Endothelial cell of umbilical vein (primary cell): Measurements from ENCODE around the gene C3orf20.

ENCODE experiments used
- EZH2 ChIP-seq: IDR thresholded peaks from 2 replicates; pipeline ENCODE4 v1.6.1; 2012; ENCODE audit warnings: borderline replicate concordance, low read depth, mild to moderate bottlenecking, moderate library complexity, low read length, inconsistent platforms; ENCODE audit not compliant: severe bottlenecking
- JUN ChIP-seq: IDR thresholded peaks from 2 replicates; pipeline ENCODE4 v1.6.1; 2011; ENCODE audit warnings: borderline replicate concordance, low read depth; ENCODE audit not compliant: insufficient read length, insufficient read depth
- TF ChIP-seq, protein P1 (sequence below), 2 donors: IDR thresholded peaks; 1 replicate in 1 of 2; 2 replicates in 1 of 2; pipeline ENCODE4 v1.5.1; 2011; ENCODE audit warnings: low read length in 2 of 2, mild to moderate bottlenecking in 2 of 2, moderate library complexity in 2 of 2, control low read depth in 1 of 2, inconsistent platforms in 1 of 2, low read depth in 1 of 2; ENCODE audit not compliant: insufficient read depth in 1 of 2; ENCODE audit errors: extremely low read depth in 1 of 2
- TF ChIP-seq, protein P2 (sequence below): IDR thresholded peaks from 2 replicates; pipeline ENCODE4 v1.6.1; 2011; ENCODE audit not compliant: insufficient read depth, insufficient read length

DNA sequence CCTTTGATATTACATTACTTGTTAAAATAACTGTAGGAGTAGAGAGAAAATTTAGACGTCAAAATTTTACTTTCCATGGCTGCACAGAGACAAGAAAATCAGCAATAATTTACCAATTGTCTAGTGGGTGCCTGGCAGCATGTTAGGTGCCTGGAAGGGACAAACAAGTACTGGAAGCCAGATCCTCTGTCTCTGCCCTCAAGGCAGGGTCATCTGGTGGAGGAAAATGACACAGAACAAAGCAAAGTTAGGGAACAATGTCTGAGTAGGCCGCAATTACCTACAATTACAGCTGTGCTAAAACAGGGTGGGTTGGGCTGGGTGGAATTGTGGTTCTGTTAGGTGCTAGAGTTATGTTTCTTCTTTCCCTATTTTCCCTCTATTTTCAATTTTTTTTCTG, 16.0 kb upstream of the C3orf20 start:
- no peak for TF ChIP-seq EZH2
- TF ChIP-seq, protein P1, sequence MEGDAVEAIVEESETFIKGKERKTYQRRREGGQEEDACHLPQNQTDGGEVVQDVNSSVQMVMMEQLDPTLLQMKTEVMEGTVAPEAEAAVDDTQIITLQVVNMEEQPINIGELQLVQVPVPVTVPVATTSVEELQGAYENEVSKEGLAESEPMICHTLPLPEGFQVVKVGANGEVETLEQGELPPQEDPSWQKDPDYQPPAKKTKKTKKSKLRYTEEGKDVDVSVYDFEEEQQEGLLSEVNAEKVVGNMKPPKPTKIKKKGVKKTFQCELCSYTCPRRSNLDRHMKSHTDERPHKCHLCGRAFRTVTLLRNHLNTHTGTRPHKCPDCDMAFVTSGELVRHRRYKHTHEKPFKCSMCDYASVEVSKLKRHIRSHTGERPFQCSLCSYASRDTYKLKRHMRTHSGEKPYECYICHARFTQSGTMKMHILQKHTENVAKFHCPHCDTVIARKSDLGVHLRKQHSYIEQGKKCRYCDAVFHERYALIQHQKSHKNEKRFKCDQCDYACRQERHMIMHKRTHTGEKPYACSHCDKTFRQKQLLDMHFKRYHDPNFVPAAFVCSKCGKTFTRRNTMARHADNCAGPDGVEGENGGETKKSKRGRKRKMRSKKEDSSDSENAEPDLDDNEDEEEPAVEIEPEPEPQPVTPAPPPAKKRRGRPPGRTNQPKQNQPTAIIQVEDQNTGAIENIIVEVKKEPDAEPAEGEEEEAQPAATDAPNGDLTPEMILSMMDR (IDR thresholded peaks at IDR 0.05; ENCODE audit: extremely low read depth in 1 of 2, insufficient read depth in 1 of 2, low read depth in 1 of 2, low read length in 2 of 2), result no peak
- no peak for TF ChIP-seq JUN
- TF ChIP-seq, protein P2, sequence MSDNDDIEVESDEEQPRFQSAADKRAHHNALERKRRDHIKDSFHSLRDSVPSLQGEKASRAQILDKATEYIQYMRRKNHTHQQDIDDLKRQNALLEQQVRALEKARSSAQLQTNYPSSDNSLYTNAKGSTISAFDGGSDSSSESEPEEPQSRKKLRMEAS, result no peak
